ENCODE data around the gene C11orf98.

The C11orf98 gene

GRCh38 chr11:62666259-62666926 is 1.4 kb upstream of the C11orf98 start:
- H3K27me3 Mint-ChIP-seq (ENCODE audit: low read depth) = no peaks in the 10 kb centered on the region
- H3K4me3 Mint-ChIP-seq = peak overlapping the region; percentile 96 to 99 (median 99)
- H3K4me1 Mint-ChIP-seq = peaks cover 25% of the 10 kb centered on the region
- H3K9me3 Mint-ChIP-seq = no peaks in the 10 kb centered on the region
- no peak for TF ChIP-seq CTCF (IDR thresholded peaks at IDR 0.05; ENCODE audit: unreplicated experiment in 3 of 3)
- peak overlapping the region; percentile 96 to 99 (median 99) for H3K27ac Mint-ChIP-seq
- peaks cover 18% of the 10 kb centered on the region for H3K36me3 Mint-ChIP-seq (ENCODE audit: low read depth)

GRCh38 chr11:62665599-62666258 is 719 bp upstream of the C11orf98 start:
- Mint-ChIP-seq H3K27ac (peak overlapping the region; percentile 96 to 99 (median 99)), H3K27me3 (ENCODE audit: low read depth) (no peaks in the 10 kb centered on the region), H3K9me3 (no peaks in the 10 kb centered on the region), H3K4me3 (peak overlapping the region; percentile 96 to 99 (median 99)), H3K36me3 (ENCODE audit: low read depth) (peaks cover 17% of the 10 kb centered on the region), H3K4me1 (peaks cover 18% of the 10 kb centered on the region)
- no peak for TF ChIP-seq CTCF (IDR thresholded peaks at IDR 0.05; ENCODE audit: unreplicated experiment in 3 of 3)

- Mint-ChIP-seq H3K36me3 (ENCODE audit: low read depth) (peaks cover 17% of the 10 kb centered on the region), H3K9me3 (no peaks in the 10 kb centered on the region), H3K4me3 (peak overlapping the region; percentile 96 to 99 (median 99)), H3K4me1 (peaks cover 16% of the 10 kb centered on the region), H3K27me3 (ENCODE audit: low read depth) (no peaks in the 10 kb centered on the region), H3K27ac (peak overlapping the region; percentile 96 to 99 (median 99))
- TF ChIP-seq CTCF (IDR thresholded peaks at IDR 0.05; ENCODE audit: unreplicated experiment in 3 of 3) = no peak
Measured at GRCh38 chr11:62664405-62665074, 470 bp downstream of the C11orf98 start.

- TF ChIP-seq CTCF (IDR thresholded peaks at IDR 0.05; ENCODE audit: unreplicated experiment in 3 of 3) = no peak
- H3K27me3 Mint-ChIP-seq (ENCODE audit: low read depth) = no peaks in the 10 kb centered on the region
- H3K4me1 Mint-ChIP-seq = peaks cover 17% of the 10 kb centered on the region
- no peaks in the 10 kb centered on the region for H3K36me3 Mint-ChIP-seq (ENCODE audit: low read depth)
- H3K9me3 Mint-ChIP-seq = no peaks in the 10 kb centered on the region
- peak overlapping the region; percentile 76 to 81 (median 78) for H3K27ac Mint-ChIP-seq
- H3K4me3 Mint-ChIP-seq = peak overlapping the region; percentile 13 to 65 (median 31)
Measured at GRCh38 chr11:62656796-62657429, 8.1 kb downstream of the C11orf98 start.

- Mint-ChIP-seq H3K9me3 (no peaks in the 10 kb centered on the region), H3K27ac (peak overlapping the region; percentile 58 to 78 (median 59)), H3K4me3 (peak overlapping the region; percentile 54 to 69 (median 59)), H3K27me3 (ENCODE audit: low read depth) (no peaks in the 10 kb centered on the region), H3K36me3 (ENCODE audit: low read depth) (peaks cover 4% of the 10 kb centered on the region), H3K4me1 (peaks cover 17% of the 10 kb centered on the region)
- TF ChIP-seq CTCF (IDR thresholded peaks at IDR 0.05; ENCODE audit: unreplicated experiment in 3 of 3) = no peak
Measured at GRCh38 chr11:62654297-62654696, 10.7 kb downstream of the C11orf98 start.
